Activated CD4-positive, alpha-beta T cell treated with anti-CD3 and anti-CD28 coated beads, Interleukin-2, Interleukin-6, amounts not matched to agents 100 ng/mL and 50 ng/mL, durations not matched to agents 16 hours and 8 hours (primary cell): ENCODE measurements around the gene VPS36.
"Not testable (repeated sequence)": the region's sequence is repeated elsewhere in the genome, so short reads cannot be mapped to it uniquely, and the experiment has no call there.

Experiments used
- DNase-seq: peaks from one replicate; pipeline ENCODE4 v3.0.0-alpha.2; 2020

Gene VPS36

GRCh38 chr13:52374389-52374788 lies 76.0 kb downstream of the VPS36 start:
- no peak for DNase-seq

GRCh38 chr13:52373277-52373676 lies 77.2 kb downstream of the VPS36 start:
- not testable (repeated sequence) for DNase-seq

- no peak for DNase-seq
Measured at GRCh38 chr13:52371736-52372247, 78.6 kb downstream of the VPS36 start.

- DNase-seq = no peak
Measured at GRCh38 chr13:52366291-52366690, 84.1 kb downstream of the VPS36 start.
